Measurements from ENCODE around the gene XPO5.

DNA sequence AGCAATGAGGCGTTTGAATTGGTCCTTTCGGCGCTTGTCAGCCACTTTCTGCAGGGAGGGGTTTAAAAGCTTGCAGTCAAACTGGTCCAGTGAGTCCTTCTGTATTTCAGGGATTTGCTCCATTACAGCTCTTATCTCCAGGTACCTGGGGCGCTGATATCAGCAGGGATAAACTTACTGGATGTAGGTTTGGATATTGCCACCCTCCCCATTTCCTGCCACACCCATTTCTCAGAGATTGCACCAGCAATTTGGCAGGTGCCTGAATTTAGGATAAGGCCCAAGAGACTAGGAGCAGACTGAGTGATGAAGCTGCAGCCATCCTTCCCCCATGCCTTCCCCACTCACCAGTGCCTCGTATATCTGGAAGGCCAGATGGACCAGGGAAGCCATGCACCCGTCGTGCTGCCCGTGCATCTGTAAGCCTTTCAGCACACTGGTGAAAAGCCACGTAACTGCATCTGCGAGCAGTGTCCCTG lies 51.3 kb downstream of the XPO5 start:
- TF ChIP-seq CTCF (IDR thresholded peaks at IDR 0.05; ENCODE audit: insufficient read depth, low read depth, low read length) (no peak), EZH2 (IDR thresholded peaks at IDR 0.05; ENCODE audit: insufficient read depth, low read length) (no peak)
